ENCODE data around the gene BRSK2.

DNA sequence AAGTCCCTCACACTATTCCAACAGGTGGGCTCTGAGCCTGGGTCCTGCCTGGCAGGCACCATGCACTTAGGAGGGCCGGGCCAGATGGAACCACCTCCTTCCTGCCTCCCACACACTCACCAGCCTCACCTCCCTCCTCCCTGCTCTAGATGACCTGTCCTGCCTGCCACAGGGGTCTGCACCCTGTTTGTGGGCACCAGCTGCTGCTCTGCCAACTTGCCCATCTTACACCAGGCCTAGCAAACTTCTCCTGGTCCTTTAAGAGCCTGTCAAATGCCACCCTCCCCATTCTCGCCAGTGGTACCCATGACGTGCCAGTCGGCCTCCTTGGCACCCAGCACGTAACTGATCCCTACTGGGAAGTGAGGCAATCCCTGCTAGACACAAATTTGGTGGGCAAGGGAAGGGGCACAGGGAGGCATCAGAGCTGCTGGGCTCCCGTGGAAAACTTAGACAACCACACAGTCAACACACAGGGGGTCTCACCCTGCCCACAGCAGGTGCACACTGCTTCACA, 93.8 kb downstream of the BRSK2 start:
- TF ChIP-seq SIN3A (IDR thresholded peaks at IDR 0.05; ENCODE audit: borderline replicate concordance, low read depth, low read length) (no peak), POLR2AphosphoS5 (IDR thresholded peaks at IDR 0.05; ENCODE audit: low read depth, low read length) (no peak), EP300 (IDR thresholded peaks at IDR 0.05; ENCODE audit: borderline replicate concordance in 1 of 2, low read depth in 1 of 2, low read length in 1 of 2) (no peak), EZH2phosphoT487 (IDR thresholded peaks at IDR 0.05; ENCODE audit: borderline replicate concordance, low read depth) (no peak), MXI1 (IDR thresholded peaks at IDR 0.05; ENCODE audit: low read depth, low read length) (no peak), TAF1 (IDR thresholded peaks at IDR 0.05; ENCODE audit: borderline replicate concordance, low read depth, low read length) (no peak), RXRA (IDR thresholded peaks at IDR 0.05; ENCODE audit: borderline replicate concordance, low read depth) (no peak), RFX5 (IDR thresholded peaks at IDR 0.05; ENCODE audit: low read length) (no peak)
- TF ChIP-seq, protein P1, sequence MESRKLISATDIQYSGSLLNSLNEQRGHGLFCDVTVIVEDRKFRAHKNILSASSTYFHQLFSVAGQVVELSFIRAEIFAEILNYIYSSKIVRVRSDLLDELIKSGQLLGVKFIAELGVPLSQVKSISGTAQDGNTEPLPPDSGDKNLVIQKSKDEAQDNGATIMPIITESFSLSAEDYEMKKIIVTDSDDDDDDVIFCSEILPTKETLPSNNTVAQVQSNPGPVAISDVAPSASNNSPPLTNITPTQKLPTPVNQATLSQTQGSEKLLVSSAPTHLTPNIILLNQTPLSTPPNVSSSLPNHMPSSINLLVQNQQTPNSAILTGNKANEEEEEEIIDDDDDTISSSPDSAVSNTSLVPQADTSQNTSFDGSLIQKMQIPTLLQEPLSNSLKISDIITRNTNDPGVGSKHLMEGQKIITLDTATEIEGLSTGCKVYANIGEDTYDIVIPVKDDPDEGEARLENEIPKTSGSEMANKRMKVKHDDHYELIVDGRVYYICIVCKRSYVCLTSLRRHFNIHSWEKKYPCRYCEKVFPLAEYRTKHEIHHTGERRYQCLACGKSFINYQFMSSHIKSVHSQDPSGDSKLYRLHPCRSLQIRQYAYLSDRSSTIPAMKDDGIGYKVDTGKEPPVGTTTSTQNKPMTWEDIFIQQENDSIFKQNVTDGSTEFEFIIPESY (IDR thresholded peaks at IDR 0.05; ENCODE audit: borderline replicate concordance, low read depth): no peak
- TF ChIP-seq, protein P2, sequence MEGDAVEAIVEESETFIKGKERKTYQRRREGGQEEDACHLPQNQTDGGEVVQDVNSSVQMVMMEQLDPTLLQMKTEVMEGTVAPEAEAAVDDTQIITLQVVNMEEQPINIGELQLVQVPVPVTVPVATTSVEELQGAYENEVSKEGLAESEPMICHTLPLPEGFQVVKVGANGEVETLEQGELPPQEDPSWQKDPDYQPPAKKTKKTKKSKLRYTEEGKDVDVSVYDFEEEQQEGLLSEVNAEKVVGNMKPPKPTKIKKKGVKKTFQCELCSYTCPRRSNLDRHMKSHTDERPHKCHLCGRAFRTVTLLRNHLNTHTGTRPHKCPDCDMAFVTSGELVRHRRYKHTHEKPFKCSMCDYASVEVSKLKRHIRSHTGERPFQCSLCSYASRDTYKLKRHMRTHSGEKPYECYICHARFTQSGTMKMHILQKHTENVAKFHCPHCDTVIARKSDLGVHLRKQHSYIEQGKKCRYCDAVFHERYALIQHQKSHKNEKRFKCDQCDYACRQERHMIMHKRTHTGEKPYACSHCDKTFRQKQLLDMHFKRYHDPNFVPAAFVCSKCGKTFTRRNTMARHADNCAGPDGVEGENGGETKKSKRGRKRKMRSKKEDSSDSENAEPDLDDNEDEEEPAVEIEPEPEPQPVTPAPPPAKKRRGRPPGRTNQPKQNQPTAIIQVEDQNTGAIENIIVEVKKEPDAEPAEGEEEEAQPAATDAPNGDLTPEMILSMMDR (IDR thresholded peaks at IDR 0.05): no peak
- TF ChIP-seq, protein P3, sequence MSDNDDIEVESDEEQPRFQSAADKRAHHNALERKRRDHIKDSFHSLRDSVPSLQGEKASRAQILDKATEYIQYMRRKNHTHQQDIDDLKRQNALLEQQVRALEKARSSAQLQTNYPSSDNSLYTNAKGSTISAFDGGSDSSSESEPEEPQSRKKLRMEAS (IDR thresholded peaks at IDR 0.05; ENCODE audit: low read depth): no peak
- TF ChIP-seq, protein P4, sequence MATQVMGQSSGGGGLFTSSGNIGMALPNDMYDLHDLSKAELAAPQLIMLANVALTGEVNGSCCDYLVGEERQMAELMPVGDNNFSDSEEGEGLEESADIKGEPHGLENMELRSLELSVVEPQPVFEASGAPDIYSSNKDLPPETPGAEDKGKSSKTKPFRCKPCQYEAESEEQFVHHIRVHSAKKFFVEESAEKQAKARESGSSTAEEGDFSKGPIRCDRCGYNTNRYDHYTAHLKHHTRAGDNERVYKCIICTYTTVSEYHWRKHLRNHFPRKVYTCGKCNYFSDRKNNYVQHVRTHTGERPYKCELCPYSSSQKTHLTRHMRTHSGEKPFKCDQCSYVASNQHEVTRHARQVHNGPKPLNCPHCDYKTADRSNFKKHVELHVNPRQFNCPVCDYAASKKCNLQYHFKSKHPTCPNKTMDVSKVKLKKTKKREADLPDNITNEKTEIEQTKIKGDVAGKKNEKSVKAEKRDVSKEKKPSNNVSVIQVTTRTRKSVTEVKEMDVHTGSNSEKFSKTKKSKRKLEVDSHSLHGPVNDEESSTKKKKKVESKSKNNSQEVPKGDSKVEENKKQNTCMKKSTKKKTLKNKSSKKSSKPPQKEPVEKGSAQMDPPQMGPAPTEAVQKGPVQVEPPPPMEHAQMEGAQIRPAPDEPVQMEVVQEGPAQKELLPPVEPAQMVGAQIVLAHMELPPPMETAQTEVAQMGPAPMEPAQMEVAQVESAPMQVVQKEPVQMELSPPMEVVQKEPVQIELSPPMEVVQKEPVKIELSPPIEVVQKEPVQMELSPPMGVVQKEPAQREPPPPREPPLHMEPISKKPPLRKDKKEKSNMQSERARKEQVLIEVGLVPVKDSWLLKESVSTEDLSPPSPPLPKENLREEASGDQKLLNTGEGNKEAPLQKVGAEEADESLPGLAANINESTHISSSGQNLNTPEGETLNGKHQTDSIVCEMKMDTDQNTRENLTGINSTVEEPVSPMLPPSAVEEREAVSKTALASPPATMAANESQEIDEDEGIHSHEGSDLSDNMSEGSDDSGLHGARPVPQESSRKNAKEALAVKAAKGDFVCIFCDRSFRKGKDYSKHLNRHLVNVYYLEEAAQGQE (IDR thresholded peaks at IDR 0.05; ENCODE audit: low read depth, low read length): no peak
